ENCODE results near the gene ZRANB3. TPM values are rescaled to one million over a fixed set of nuclear protein-coding genes. Genes with fewer than 3 reads are reported as not detected.

ZRANB3 gene
- total RNA-seq, 3 donors from 2014 or later = 4.9 to 7.3 (median 5.0) TPM

DNA sequence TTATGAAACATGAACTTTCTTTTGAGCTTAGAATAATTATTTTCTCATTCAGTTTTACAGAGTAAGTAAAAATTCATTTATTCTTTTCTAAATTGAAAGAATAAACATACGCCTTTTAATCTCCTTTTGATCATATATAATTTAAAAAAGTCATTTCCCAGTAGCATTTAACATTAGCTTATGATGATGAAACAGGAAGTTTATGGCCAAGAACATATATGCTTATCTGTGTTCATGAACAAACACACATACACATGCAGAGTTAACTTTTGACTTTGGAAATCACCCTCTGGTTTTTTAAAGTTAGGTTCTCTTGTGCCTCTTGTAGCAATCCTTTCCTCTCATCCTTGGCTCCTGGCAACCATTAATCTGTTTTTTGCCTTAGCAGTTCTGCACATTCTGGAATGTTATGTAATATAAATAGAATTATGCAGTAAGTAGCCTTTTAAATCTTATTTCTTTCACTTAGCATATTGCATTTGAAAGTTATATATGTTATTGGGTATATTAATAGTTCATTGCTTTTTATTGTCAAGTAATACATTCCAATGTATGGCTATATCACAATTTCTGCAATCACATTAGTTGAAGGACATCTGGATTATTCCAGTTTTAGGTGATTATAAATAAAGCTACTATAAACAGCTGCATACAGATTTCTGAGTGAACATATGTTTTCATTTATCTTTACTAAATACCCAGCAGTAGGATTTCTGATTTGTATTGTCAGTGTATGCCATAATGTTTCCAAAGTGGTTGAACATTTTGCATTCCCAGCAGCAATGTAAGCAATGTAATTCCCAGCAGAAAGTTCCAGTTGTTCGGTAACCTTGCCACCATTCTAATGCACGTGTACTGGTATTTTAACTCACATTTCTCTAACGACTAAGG is 210.3 kb downstream of the ZRANB3 start:
- TF ChIP-seq, protein P1, sequence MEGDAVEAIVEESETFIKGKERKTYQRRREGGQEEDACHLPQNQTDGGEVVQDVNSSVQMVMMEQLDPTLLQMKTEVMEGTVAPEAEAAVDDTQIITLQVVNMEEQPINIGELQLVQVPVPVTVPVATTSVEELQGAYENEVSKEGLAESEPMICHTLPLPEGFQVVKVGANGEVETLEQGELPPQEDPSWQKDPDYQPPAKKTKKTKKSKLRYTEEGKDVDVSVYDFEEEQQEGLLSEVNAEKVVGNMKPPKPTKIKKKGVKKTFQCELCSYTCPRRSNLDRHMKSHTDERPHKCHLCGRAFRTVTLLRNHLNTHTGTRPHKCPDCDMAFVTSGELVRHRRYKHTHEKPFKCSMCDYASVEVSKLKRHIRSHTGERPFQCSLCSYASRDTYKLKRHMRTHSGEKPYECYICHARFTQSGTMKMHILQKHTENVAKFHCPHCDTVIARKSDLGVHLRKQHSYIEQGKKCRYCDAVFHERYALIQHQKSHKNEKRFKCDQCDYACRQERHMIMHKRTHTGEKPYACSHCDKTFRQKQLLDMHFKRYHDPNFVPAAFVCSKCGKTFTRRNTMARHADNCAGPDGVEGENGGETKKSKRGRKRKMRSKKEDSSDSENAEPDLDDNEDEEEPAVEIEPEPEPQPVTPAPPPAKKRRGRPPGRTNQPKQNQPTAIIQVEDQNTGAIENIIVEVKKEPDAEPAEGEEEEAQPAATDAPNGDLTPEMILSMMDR (IDR thresholded peaks at IDR 0.05) = no peak
- no peak for ATAC-seq
- intact Hi-C loops (cut with DNase I, micrococcal nuclease) = no loop called here
- Histone ChIP-seq H3K9me3 (peaks cover 5% of the 10 kb centered on the region), H3K4me3 (no peak overlapping the region), H3K36me3 (ENCODE audit: low read depth) (no peaks in the 10 kb centered on the region), H3K4me1 (ENCODE audit: low read depth) (no peaks in the 10 kb centered on the region)
- DNase-seq = no peak

DNA sequence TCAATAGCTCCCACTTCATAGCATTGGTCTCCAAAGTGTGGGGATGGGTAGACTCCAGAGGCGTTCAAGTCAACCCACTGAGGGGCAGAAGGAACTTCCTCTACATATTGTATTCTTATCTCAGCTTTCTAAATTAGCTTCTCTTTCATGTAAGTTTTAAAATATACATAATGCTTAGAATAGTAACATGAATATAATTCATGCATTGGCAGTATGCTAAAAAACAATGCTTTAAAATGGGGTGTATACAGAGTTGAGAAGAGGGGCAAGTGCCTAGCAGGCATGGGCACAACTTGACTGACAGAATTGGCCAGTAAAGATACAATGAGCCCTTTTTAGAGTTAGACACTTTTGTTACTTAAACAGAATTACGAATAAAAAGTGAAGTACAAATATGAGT is 212.2 kb downstream of the ZRANB3 start:
- intact Hi-C loops (cut with DNase I, micrococcal nuclease) = no loop called here
- no peak for DNase-seq
- ATAC-seq = no peak
- TF ChIP-seq, protein P1 (IDR thresholded peaks at IDR 0.05) = no peak
- no peak overlapping the region for H3K4me3 ChIP-seq
- no peaks in the 10 kb centered on the region for H3K4me1 ChIP-seq (ENCODE audit: low read depth)
- no peaks in the 10 kb centered on the region for H3K9me3 ChIP-seq
- H3K36me3 ChIP-seq (ENCODE audit: low read depth) = no peaks in the 10 kb centered on the region

DNA sequence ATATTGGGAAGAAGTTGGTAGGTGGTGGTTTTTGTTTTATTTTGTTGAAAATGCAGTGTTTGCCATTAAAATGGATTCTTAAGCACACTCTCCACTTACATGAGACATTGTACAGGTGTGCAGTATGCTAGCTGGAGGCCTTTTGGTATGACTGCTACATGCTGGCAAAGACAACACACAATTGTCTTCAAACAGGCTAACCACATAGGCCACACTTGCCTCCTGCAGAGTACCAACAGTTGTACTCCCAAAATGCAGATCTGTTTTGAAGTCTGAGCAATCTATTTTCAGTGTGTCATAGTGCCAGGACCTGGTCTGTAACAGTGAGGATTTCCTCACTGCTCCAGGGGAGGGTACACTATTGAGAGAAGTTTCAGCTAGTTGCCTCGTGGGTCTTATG is 213.6 kb downstream of the ZRANB3 start:
- Histone ChIP-seq H3K36me3 (ENCODE audit: low read depth) (no peaks in the 10 kb centered on the region), H3K9me3 (no peaks in the 10 kb centered on the region), H3K4me1 (ENCODE audit: low read depth) (no peaks in the 10 kb centered on the region), H3K4me3 (no peak overlapping the region)
- ATAC-seq (no peak), DNase-seq (no peak)
- intact Hi-C loops (cut with DNase I, micrococcal nuclease) = no loop called here
- TF ChIP-seq, protein P1 (IDR thresholded peaks at IDR 0.05) = no peak

DNA sequence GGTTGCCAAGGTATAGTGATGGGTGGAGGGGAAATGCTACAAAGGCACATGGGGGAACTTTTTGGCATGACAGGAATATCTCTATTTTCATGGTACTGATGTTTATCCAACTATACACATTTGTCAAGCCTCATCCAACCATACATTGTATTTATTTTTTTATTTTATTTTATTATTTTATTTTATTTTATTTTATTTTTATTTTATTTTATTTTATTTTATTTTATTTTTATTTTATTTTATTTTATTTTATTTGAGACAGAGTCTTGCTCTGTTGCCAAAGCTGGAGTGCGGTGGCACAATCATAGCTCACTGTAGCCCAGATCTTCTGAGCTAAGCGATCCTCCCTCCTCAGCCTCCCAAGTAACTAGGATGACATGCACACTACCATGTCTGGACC is 219.1 kb downstream of the ZRANB3 start:
- intact Hi-C loops (cut with DNase I, micrococcal nuclease) = no loop called here
- H3K4me1 ChIP-seq (ENCODE audit: low read depth) = no peaks in the 10 kb centered on the region
- DNase-seq (no peak), ATAC-seq (no peak)
- TF ChIP-seq, protein P1 (IDR thresholded peaks at IDR 0.05) = no peak
- no peaks in the 10 kb centered on the region for H3K9me3 ChIP-seq
- H3K36me3 ChIP-seq (ENCODE audit: low read depth) = no peaks in the 10 kb centered on the region
- no peak overlapping the region for H3K4me3 ChIP-seq

DNA sequence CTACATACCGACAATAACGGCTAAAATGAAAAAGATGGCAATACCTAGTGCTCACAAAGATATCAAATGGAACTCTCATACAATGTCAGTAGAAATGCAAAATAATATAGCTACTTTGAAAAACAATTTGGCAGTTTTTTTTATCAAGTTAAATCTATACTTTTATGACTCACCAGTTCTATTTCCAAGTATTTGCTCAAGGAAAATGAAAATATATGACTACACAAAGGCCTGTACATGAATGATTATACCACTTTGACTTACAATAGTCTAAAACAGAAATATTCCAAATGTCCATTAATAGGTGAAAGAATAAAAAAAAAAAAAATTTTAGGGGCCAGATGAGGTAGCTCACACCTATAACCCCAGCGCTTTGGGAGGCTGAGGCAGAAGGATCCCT is 219.8 kb downstream of the ZRANB3 start:
- no peaks in the 10 kb centered on the region for H3K9me3 ChIP-seq
- H3K4me3 ChIP-seq = no peak overlapping the region
- no peak for ATAC-seq
- DNase-seq = no peak
- intact Hi-C loops (cut with DNase I, micrococcal nuclease) = no loop called here
- no peaks in the 10 kb centered on the region for H3K4me1 ChIP-seq (ENCODE audit: low read depth)
- H3K36me3 ChIP-seq (ENCODE audit: low read depth) = no peaks in the 10 kb centered on the region
- TF ChIP-seq, protein P1 (IDR thresholded peaks at IDR 0.05) = no peak

Data from mucosa of descending colon (tissue), 3 donors.